PC-9 (cell line): ENCODE results near the gene SYN1. TPM values are rescaled to one million over a fixed set of nuclear protein-coding genes. Genes with fewer than 3 reads are reported as not detected.
A peak's percentile ranks its signal among the peaks of the same experiment; 100 is the strongest.

Source experiments
- BruUV-seq: library from RNA; stranded (reverse); fragments of 400-500 nt; replicated peaks from 2 replicates; lab custom pipeline; 2021; lab: Mats Ljungman, UMichigan
- CTCF ChIA-PET: fragments of 300-600 bp; sonication (Branson Sonifier 250); formaldehyde crosslinking; loops from one replicate; lab custom pipeline; 2022; ENCODE audit warnings: antibody characterized with exemption; lab: Charles Lee
- POLR2A ChIA-PET: fragments of 300-600 bp; sonication (Branson Sonifier 250); formaldehyde crosslinking; loops from one replicate; lab custom pipeline; 2022; ENCODE audit warnings: antibody characterized with exemption; ENCODE audit not compliant: unreplicated experiment; lab: Charles Lee
- DNase-seq, 2 experiments: peaks; one replicate each; pipeline versions ENCODE4 v3.0.0 to v3.0.0-alpha.2; 2015 to 2022; ENCODE audit warnings: mixed read lengths in 1 of 2
- H2AFZ ChIP-seq: fragments of 200-600 bp; sonication (generic); 2 replicates; pipeline ENCODE4 v1.8.1; 2017; ENCODE audit warnings: antibody characterized with exemption
- H3F3A ChIP-seq: fragments of 200-600 bp; sonication (generic); 2 replicates; pipeline ENCODE4 v1.8.1; 2017; ENCODE audit warnings: antibody characterized with exemption, mild to moderate bottlenecking, low read depth; ENCODE audit not compliant: insufficient read depth
- H3K27ac ChIP-seq: fragments of 200-600 bp; sonication (generic); 2 replicates; pipeline ENCODE4 v1.6.1; 2016; ENCODE audit warnings: mixed run types
- H3K27me3 ChIP-seq: fragments of 200-600 bp; sonication (generic); 2 replicates; pipeline ENCODE4 v1.6.1; 2016; ENCODE audit warnings: low read depth, mixed run types; ENCODE audit not compliant: insufficient read depth
- H3K36me3 ChIP-seq: fragments of 200-600 bp; sonication (generic); 2 replicates; pipeline ENCODE4 v1.6.1; 2016; ENCODE audit warnings: low read depth, mixed run types
- H3K4me1 ChIP-seq: fragments of 200-600 bp; sonication (generic); replicated peaks from 2 replicates; pipeline ENCODE4 v1.6.1; 2016; ENCODE audit warnings: mixed run types; ENCODE audit not compliant: insufficient read depth
- H3K4me2 ChIP-seq: fragments of 200-600 bp; sonication (generic); 2 replicates; pipeline ENCODE4 v1.6.1; 2017; ENCODE audit warnings: mixed run types
- H3K4me3 ChIP-seq: fragments of 200-600 bp; sonication (generic); 2 replicates; pipeline ENCODE4 v1.6.1; 2016; ENCODE audit warnings: mixed run types
- H3K79me2 ChIP-seq: fragments of 200-600 bp; sonication (generic); 2 replicates; pipeline ENCODE4 v1.6.1; 2017; ENCODE audit warnings: low read depth, mixed run types
- H3K9me2 ChIP-seq: fragments of 200-600 bp; sonication (generic); 2 replicates; pipeline ENCODE4 v1.8.1; 2017; ENCODE audit warnings: mild to moderate bottlenecking; ENCODE audit not compliant: insufficient read depth
- H3K9me3 ChIP-seq: fragments of 200-600 bp; sonication (generic); 2 replicates; pipeline ENCODE4 v1.8.1; 2016; ENCODE audit warnings: low read depth; ENCODE audit not compliant: insufficient read depth
- H4K20me1 ChIP-seq: fragments of 200-600 bp; sonication (generic); 2 replicates; pipeline ENCODE4 v1.8.1; 2017; ENCODE audit not compliant: insufficient read depth
- CTCF ChIP-seq: fragments of 200-600 bp; sonication (generic); conservative IDR thresholded peaks from 2 replicates; pipeline ENCODE4 v1.6.1; 2017; ENCODE audit warnings: mixed run types, antibody characterized with exemption, mild to moderate bottlenecking, moderate library complexity
- EZH2 ChIP-seq: fragments of 200-600 bp; sonication (generic); IDR thresholded peaks from 2 replicates; pipeline ENCODE4 v1.8.0; 2017; ENCODE audit warnings: antibody characterized with exemption, low read depth
- intact Hi-C: fragments of 100-400 bp; cut with micrococcal nuclease; formaldehyde crosslinking; loops from one replicate; pipeline ENCODE4 v1.10.0; 2022; ENCODE audit not compliant: unreplicated experiment
- total RNA-seq: library from RNA; stranded (reverse); gene quantifications from 2 replicates; pipeline ENCODE4 v1.2.3, GENCODE V29; 2021

The SYN1 gene
- total RNA-seq, 1 experiment from 2014 or later: not detected

- intact Hi-C loops: loop anchor here (10.0 kb wide), 1 partner anchor 363 kb away; no protein-coding TSS in a partner anchor
- Histone ChIP-seq H3K4me1 (no peaks in the 10 kb centered on the region), H3K36me3 (no peaks in the 10 kb centered on the region), H3K79me2 (peaks cover 7% of the 10 kb centered on the region; the same call in 1 of the 2 replicates), H3K4me2 (no peak overlapping the region), H3K27ac (no peak overlapping the region), H3K4me3 (no peak overlapping the region), H2AFZ (no peak overlapping the region), H3K27me3 (no peaks in the 10 kb centered on the region), H3K9me3 (no peaks in the 10 kb centered on the region), H3K9me2 (no peaks in the 10 kb centered on the region), H4K20me1 (no peaks in the 10 kb centered on the region), H3F3A (no peaks in the 10 kb centered on the region)
- TF ChIP-seq CTCF (no peak), EZH2 (no peak)
- BruUV-seq: no TSS peak
- DNase-seq: peak in 1 of 2 experiments; percentile 35
- CTCF ChIA-PET: no interaction called here
- POLR2A ChIA-PET: no interaction called here
These were observed 42.5 kb upstream of the SYN1 start for GRCh38 chrX:47662144-47662657.

GRCh38 chrX:47661539-47661938 is 41.9 kb upstream of the SYN1 start:
- no peak overlapping the region for H3K27ac ChIP-seq
- no peaks in the 10 kb centered on the region for H3K9me3 ChIP-seq
- H3F3A ChIP-seq: no peaks in the 10 kb centered on the region
- BruUV-seq: no TSS peak
- H3K4me3 ChIP-seq: no peak overlapping the region
- no peak for TF ChIP-seq CTCF
- no peak for TF ChIP-seq EZH2
- H3K9me2 ChIP-seq: no peaks in the 10 kb centered on the region
- POLR2A ChIA-PET: no interaction called here
- no peak for DNase-seq
- no peak overlapping the region for H2AFZ ChIP-seq
- intact Hi-C loops: loop anchor here (10.0 kb wide), 1 partner anchor 363 kb away; no protein-coding TSS in a partner anchor
- no peak overlapping the region for H3K4me2 ChIP-seq
- H3K36me3 ChIP-seq: no peaks in the 10 kb centered on the region
- no peaks in the 10 kb centered on the region for H3K4me1 ChIP-seq
- CTCF ChIA-PET: no interaction called here
- H3K27me3 ChIP-seq: no peaks in the 10 kb centered on the region
- H3K79me2 ChIP-seq: peaks cover 7% of the 10 kb centered on the region; the same call in 1 of the 2 replicates
- no peaks in the 10 kb centered on the region for H4K20me1 ChIP-seq

- Histone ChIP-seq H3K9me2 (no peaks in the 10 kb centered on the region), H3K79me2 (peaks cover 7% of the 10 kb centered on the region; the same call in 1 of the 2 replicates), H3K27ac (peak overlapping the region; percentile 93), H3K4me3 (peak overlapping the region; percentile 62; the same call in 1 of the 2 replicates), H4K20me1 (no peaks in the 10 kb centered on the region), H3F3A (no peaks in the 10 kb centered on the region), H3K4me2 (peak overlapping the region; percentile 53), H3K4me1 (no peaks in the 10 kb centered on the region), H3K27me3 (no peaks in the 10 kb centered on the region), H3K9me3 (no peaks in the 10 kb centered on the region), H2AFZ (no peak overlapping the region; the same call in 1 of the 2 replicates), H3K36me3 (no peaks in the 10 kb centered on the region)
- CTCF ChIA-PET: no interaction called here
- intact Hi-C loops: loop anchor here (2.0 to 10.0 kb wide), 2 partner anchors 99 to 465 kb away; partner anchors contain the start of genes ARAF and UBA1
- no peak for DNase-seq
- POLR2A ChIA-PET: no interaction called here
- no peak for TF ChIP-seq CTCF
- TF ChIP-seq EZH2: no peak
- TSS peak; percentile 62 for BruUV-seq
These were observed 39.7 kb upstream of the SYN1 start for GRCh38 chrX:47659421-47659726.
